Adipose tissue (tissue), 3 donors: Measurements from ENCODE around the gene FUOM. TPM values are rescaled to one million over a fixed set of nuclear protein-coding genes. Genes with fewer than 3 reads are reported as not detected.
A peak's percentile ranks its signal among the peaks of the same experiment; 100 is the strongest.

Source experiments
- H3K27ac ChIP-seq: one replicate; pipeline ENCODE4 v1.5.1; 2013; ENCODE audit warnings: low read depth, low read length
- WGBS, 3 donors: extraction: QIAGEN DNeasy Blood & Tissue Kit; methylation state at CpG; one replicate each; pipeline ENCODE4 v1.1.7; 2013; 5-methylcytosine and 5-hydroxymethylcytosine counted together
- polyA plus RNA-seq, 3 donors: library from polyadenylated mRNA; stranded (reverse); fragments of 200-250 nt; gene quantifications; one replicate each; pipeline ENCODE4 v1.2.3, GENCODE V29; 2013
- donor health status: healthy with polysubstance abuse.
- donor health status: Bipolar disorder and iron deficiency.
- donor health status: healthy.

Gene FUOM
- polyA plus RNA-seq, 3 donors, result 22.1 to 45.1 (median 23.3) TPM

GRCh38 chr10:133309100-133309719 lies 48.6 kb downstream of the FUOM start:
- H3K27ac ChIP-seq, result peak overlapping the region; percentile 73
- WGBS, 3 donors, result 16 to 29% (median 26%) methylated on average over 43 to 46 of the region's 46 CpGs

GRCh38 chr10:133308421-133309099 lies 49.3 kb downstream of the FUOM start, which contains the start of the genes TUBGCP2 and ZNF511:
Gene TUBGCP2, minus strand, starts transcription at chr10:133308872. Its CDS starts 5,931 bp downstream, at chr10:133302941.
Gene ZNF511, plus strand, starts transcription at chr10:133308914. Its CDS starts 30 bp downstream, at chr10:133308944.
- H3K27ac ChIP-seq, result peak within 1 kb of the TSS; percentile 73
- WGBS, 3 donors, result 0% methylated on average over 53 to 89 of the region's 89 CpGs

- WGBS, 3 donors, result 1 to 5% (median 4%) methylated on average over 25 of the region's 25 CpGs
Observed at GRCh38 chr10:133307776-133308420, 49.9 kb downstream of the FUOM start.

GRCh38 chr10:133306941-133307379 lies 50.9 kb downstream of the FUOM start:
- no peak overlapping the region for H3K27ac ChIP-seq

More at GRCh38 chr10:133307776-133308420, 49.9 kb downstream of the FUOM start:
- no peak overlapping the region for H3K27ac ChIP-seq

GRCh38 chr10:133306097-133306476 lies 51.7 kb downstream of the FUOM start:
- H3K27ac ChIP-seq, result no peak overlapping the region
- 94 to 96% (median 95%) methylated on average over 5 of the region's 5 CpGs for WGBS, 3 donors

More at GRCh38 chr10:133306941-133307379, 50.9 kb downstream of the FUOM start:
- 81 to 86% (median 86%) methylated on average over 17 of the region's 17 CpGs for WGBS, 3 donors

Other genes with a start within 250 kb of the FUOM start
- under 1 TPM; 0.13 to 0.34 (median 0.28) TPM for gene KNDC1, start 197.8 kb downstream of the FUOM start, polyA plus RNA-seq
- gene UTF1, start 127.8 kb downstream of the FUOM start, polyA plus RNA-seq, result not detected
- gene VENTX, start 120.2 kb downstream of the FUOM start, polyA plus RNA-seq, result under 1 TPM; 0.28 to 0.80 (median 0.56) TPM
- 10 to 100 TPM in 1 of 3 donors, 1 to 10 TPM in 2; 2.3 to 14.1 (median 3.8) TPM for gene ADAM8, start 81.2 kb downstream of the FUOM start, polyA plus RNA-seq
- gene TUBGCP2, start 49.1 kb downstream of the FUOM start, polyA plus RNA-seq, result 10 to 100 TPM; 21.0 to 35.0 (median 26.8) TPM
- gene ZNF511, start 49.1 kb downstream of the FUOM start, polyA plus RNA-seq, result 10 to 100 TPM; 19.8 to 43.9 (median 29.7) TPM
- gene CALY, start 21.1 kb downstream of the FUOM start, polyA plus RNA-seq, result under 1 TPM in 1 of 3 donors, not detected in 2; 0.95 TPM
- under 1 TPM in 2 of 3 donors, not detected in 1; 0.09 to 0.16 TPM for gene PRAP1, start 10.6 kb downstream of the FUOM start, polyA plus RNA-seq
- 100 to 1,000 TPM in 2 of 3 donors, 10 to 100 TPM in 1; 82.3 to 405 (median 199) TPM for gene ECHS1, start 15.3 kb upstream of the FUOM start, polyA plus RNA-seq
- 1 to 10 TPM; 4.5 to 5.7 (median 5.4) TPM for gene PAOX, start 21.2 kb upstream of the FUOM start, polyA plus RNA-seq
- gene MTG1, start 36.1 kb upstream of the FUOM start, polyA plus RNA-seq, result 10 to 100 TPM; 33.9 to 40.2 (median 35.9) TPM
- under 1 TPM; 0.11 to 0.18 (median 0.16) TPM for gene SPRN, start 66.6 kb upstream of the FUOM start, polyA plus RNA-seq
- gene SCART1, start 95.9 kb upstream of the FUOM start, polyA plus RNA-seq, result 1 to 10 TPM in 1 of 3 donors, under 1 TPM in 2; 0.91 to 1.3 (median 0.93) TPM
- 1 to 10 TPM; 1.3 to 3.1 (median 2.1) TPM for gene CYP2E1, start 169.3 kb upstream of the FUOM start, polyA plus RNA-seq
- gene SYCE1, start 207.6 kb upstream of the FUOM start, polyA plus RNA-seq, result 1 to 10 TPM; 1.4 to 5.4 (median 2.2) TPM